Kidney epithelial cell (primary cell): ENCODE data around the gene PACSIN1. TPM values are rescaled to one million over a fixed set of nuclear protein-coding genes. Genes with fewer than 3 reads are reported as not detected.

Source experiments
- DNase-seq: peaks from one replicate; pipeline ENCODE4 v3.0.0-alpha.2; 2010; ENCODE audit warnings: low read depth
- H3K27me3 ChIP-seq: 2 replicates; pipeline ENCODE4 v1.6.0; 2011; ENCODE audit warnings: low read length; ENCODE audit not compliant: control insufficient read depth, insufficient read depth
- H3K36me3 ChIP-seq: 2 replicates; pipeline ENCODE4 v1.5.1; 2011; ENCODE audit warnings: low read length; ENCODE audit not compliant: control insufficient read depth, insufficient read depth
- H3K4me3 ChIP-seq: 2 replicates; pipeline ENCODE4 v1.5.1; 2011; ENCODE audit warnings: low read depth, mild to moderate bottlenecking, control low read depth, low read length
- total RNA-seq: library from RNA; depleted of rRNA; stranded (reverse); fragments of >200 nt; gene quantifications from 2 replicates; pipeline ENCODE4 v1.2.3, GENCODE V29; 2015
- TF ChIP-seq, protein P1 (sequence below): IDR thresholded peaks from 2 replicates; pipeline ENCODE4 v1.5.1; 2011; ENCODE audit warnings: mild to moderate bottlenecking, moderate library complexity, low read length, control low read depth, inconsistent platforms; ENCODE audit not compliant: insufficient read depth, poor library complexity, severe bottlenecking

Gene PACSIN1
- total RNA-seq, 1 donor from 2014 or later = 0.04 TPM

- no peak for DNase-seq
- no peaks in the 10 kb centered on the region for H3K36me3 ChIP-seq
- H3K27me3 ChIP-seq = peaks cover 10% of the 10 kb centered on the region
- TF ChIP-seq, protein P1, sequence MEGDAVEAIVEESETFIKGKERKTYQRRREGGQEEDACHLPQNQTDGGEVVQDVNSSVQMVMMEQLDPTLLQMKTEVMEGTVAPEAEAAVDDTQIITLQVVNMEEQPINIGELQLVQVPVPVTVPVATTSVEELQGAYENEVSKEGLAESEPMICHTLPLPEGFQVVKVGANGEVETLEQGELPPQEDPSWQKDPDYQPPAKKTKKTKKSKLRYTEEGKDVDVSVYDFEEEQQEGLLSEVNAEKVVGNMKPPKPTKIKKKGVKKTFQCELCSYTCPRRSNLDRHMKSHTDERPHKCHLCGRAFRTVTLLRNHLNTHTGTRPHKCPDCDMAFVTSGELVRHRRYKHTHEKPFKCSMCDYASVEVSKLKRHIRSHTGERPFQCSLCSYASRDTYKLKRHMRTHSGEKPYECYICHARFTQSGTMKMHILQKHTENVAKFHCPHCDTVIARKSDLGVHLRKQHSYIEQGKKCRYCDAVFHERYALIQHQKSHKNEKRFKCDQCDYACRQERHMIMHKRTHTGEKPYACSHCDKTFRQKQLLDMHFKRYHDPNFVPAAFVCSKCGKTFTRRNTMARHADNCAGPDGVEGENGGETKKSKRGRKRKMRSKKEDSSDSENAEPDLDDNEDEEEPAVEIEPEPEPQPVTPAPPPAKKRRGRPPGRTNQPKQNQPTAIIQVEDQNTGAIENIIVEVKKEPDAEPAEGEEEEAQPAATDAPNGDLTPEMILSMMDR = peak; percentile 7
- no peak within 1 kb of the TSS for H3K4me3 ChIP-seq
Measured at GRCh38 chr6:34556031-34556471, 90.2 kb downstream of the PACSIN1 start, which contains the start of gene SPDEF. Gene SPDEF (minus strand): TSS chr6:34556329. CDS start chr6:34544455, 11,874 bp downstream.

GRCh38 chr6:34556493-34556892 lies 90.6 kb downstream of the PACSIN1 start:
- H3K36me3 ChIP-seq = no peaks in the 10 kb centered on the region
- TF ChIP-seq, protein P1 = no peak
- H3K4me3 ChIP-seq = no peak overlapping the region
- peaks cover 10% of the 10 kb centered on the region for H3K27me3 ChIP-seq
- DNase-seq = no peak

- peaks cover 10% of the 10 kb centered on the region for H3K27me3 ChIP-seq
- TF ChIP-seq, protein P1 = no peak
- no peaks in the 10 kb centered on the region for H3K36me3 ChIP-seq
- DNase-seq = no peak
- no peak overlapping the region for H3K4me3 ChIP-seq
Measured at GRCh38 chr6:34557228-34557627, 91.4 kb downstream of the PACSIN1 start.

GRCh38 chr6:34558172-34558714 lies 92.4 kb downstream of the PACSIN1 start:
- Histone ChIP-seq H3K27me3 (peaks cover 8% of the 10 kb centered on the region), H3K4me3 (no peak overlapping the region), H3K36me3 (no peaks in the 10 kb centered on the region)
- TF ChIP-seq, protein P1 = no peak
- DNase-seq = no peak

- TF ChIP-seq, protein P1 = no peak
- H3K36me3 ChIP-seq = no peaks in the 10 kb centered on the region
- peaks cover under 1% of the 10 kb centered on the region for H3K27me3 ChIP-seq
- DNase-seq = no peak
- no peak overlapping the region for H3K4me3 ChIP-seq
Measured at GRCh38 chr6:34559651-34560365, 93.9 kb downstream of the PACSIN1 start.
